Gastrocnemius medialis (tissue), 4 donors: ENCODE data around the gene GAS2L1. TPM values are rescaled to one million over a fixed set of nuclear protein-coding genes. Genes with fewer than 3 reads are reported as not detected.
A peak's percentile ranks its signal among the peaks of the same experiment; 100 is the strongest.

Source experiments
- ATAC-seq, 2 donors: fragments of 150-250 bp; one replicate each; pipeline ENCODE4 v1.9.1; 2016
- DNase-seq, 2 donors: peaks; one replicate each; pipeline ENCODE4 v3.0.0-alpha.2; 2019
- H3K27ac ChIP-seq, 4 donors: fragments of 200-600 bp; sonication (generic); 1 replicate in 1 of 4; 2 replicates in 3 of 4; pipeline ENCODE4 v1.5.1; 2016 to 2018; ENCODE audit warnings: mild to moderate bottlenecking in 2 of 4, moderate library complexity in 1 of 4
- H3K27me3 ChIP-seq, 3 donors: fragments of 200-600 bp; sonication (generic) in 2 of 3; 1 replicate in 1 of 3; 2 replicates in 2 of 3; pipeline versions ENCODE4 v1.5.1 to v1.6.0; 2016 to 2019; ENCODE audit warnings: mild to moderate bottlenecking in 1 of 3, moderate library complexity in 1 of 3
- H3K36me3 ChIP-seq, 2 donors: fragments of 200-600 bp; sonication (generic) in 1 of 2; one replicate each; pipeline ENCODE4 v1.5.1; 2017 to 2018
- H3K4me1 ChIP-seq, 2 donors: fragments of 200-600 bp; sonication (generic) in 1 of 2; one replicate each; pipeline ENCODE4 v1.5.1; 2016 to 2017; ENCODE audit warnings: mild to moderate bottlenecking in 2 of 2
- H3K4me3 ChIP-seq, 4 donors: fragments of 200-600 bp; sonication (generic) in 3 of 4; 1 replicate in 1 of 4; 2 replicates in 3 of 4; pipeline ENCODE4 v1.5.1; 2016 to 2019; ENCODE audit warnings: mild to moderate bottlenecking in 2 of 4
- H3K9me3 ChIP-seq, 3 donors: fragments of 200-600 bp; sonication (generic) in 2 of 3; 1 replicate in 1 of 3; 2 replicates in 2 of 3; pipeline ENCODE4 v1.5.1; 2016 to 2019
- CTCF ChIP-seq, 5 experiments: fragments of 450-650 bp in 3 of 5; fragments of 200-600 bp in 2 of 5; sonication (generic) in 2 of 5; IDR thresholded peaks in 4 of 5; conservative IDR thresholded peaks in 1 of 5; 1 replicate in 4 of 5; 2 replicates in 1 of 5; pipeline ENCODE4 v1.5.1; 2016 to 2019; ENCODE audit warnings: antibody characterized with exemption in 5 of 5, mild to moderate bottlenecking in 3 of 5, moderate library complexity in 3 of 5
- POLR2A ChIP-seq, 2 donors: fragments of 450-650 bp; IDR thresholded peaks; one replicate each; pipeline ENCODE4 v1.6.1; 2017; ENCODE audit warnings: antibody characterized with exemption in 2 of 2, mild to moderate bottlenecking in 2 of 2, moderate library complexity in 2 of 2
- in situ Hi-C, 4 donors: fragments of 200-750 bp; cut with MboI; loops; one replicate each; pipeline versions ENCODE4 v1.15.0 to v1.8.0; 2017; ENCODE audit warnings: low sequenced_read_pairs in 4 of 4
- intact Hi-C: fragments of 100-400 bp; cut with DNase I; formaldehyde crosslinking; loops from one replicate; pipeline ENCODE4 v1.15.1; 2023; ENCODE audit warnings: low total_unique reads
- total RNA-seq, 4 donors: library from RNA; depleted of rRNA; stranded (reverse); fragments of >200 nt; gene quantifications; one replicate each; pipeline versions ENCODE4 v1.1.0 to v1.2.3, GENCODE V29; 2016

The GAS2L1 gene
- total RNA-seq, 4 donors from 2014 or later, result 4.8 to 23.0 (median 6.6) TPM

GRCh38 chr22:29327089-29327764, 20.8 kb downstream of the GAS2L1 start:
- ATAC-seq (no peak), DNase-seq (peak in 1 of 2 donors; percentile 10)
- H3K9me3 ChIP-seq, result no peaks in the 10 kb centered on the region
- TF ChIP-seq CTCF (IDR thresholded peaks at IDR 0.05 in 4 of 5, conservative IDR thresholded peaks at IDR 0.05 in 1 of 5) (no peak), POLR2A (IDR thresholded peaks at IDR 0.05) (no peak)
- H3K27ac ChIP-seq, result no peak overlapping the region
- no peak overlapping the region for H3K4me3 ChIP-seq
- peaks cover 0 to 3% of the 10 kb centered on the region in 2 donors for H3K36me3 ChIP-seq
- H3K27me3 ChIP-seq, result no peaks in the 10 kb centered on the region
- peaks cover 38 to 41% of the 10 kb centered on the region in 2 donors for H3K4me1 ChIP-seq
- in situ Hi-C loops, result no loop called here
- intact Hi-C loops, result no loop called here

DNA sequence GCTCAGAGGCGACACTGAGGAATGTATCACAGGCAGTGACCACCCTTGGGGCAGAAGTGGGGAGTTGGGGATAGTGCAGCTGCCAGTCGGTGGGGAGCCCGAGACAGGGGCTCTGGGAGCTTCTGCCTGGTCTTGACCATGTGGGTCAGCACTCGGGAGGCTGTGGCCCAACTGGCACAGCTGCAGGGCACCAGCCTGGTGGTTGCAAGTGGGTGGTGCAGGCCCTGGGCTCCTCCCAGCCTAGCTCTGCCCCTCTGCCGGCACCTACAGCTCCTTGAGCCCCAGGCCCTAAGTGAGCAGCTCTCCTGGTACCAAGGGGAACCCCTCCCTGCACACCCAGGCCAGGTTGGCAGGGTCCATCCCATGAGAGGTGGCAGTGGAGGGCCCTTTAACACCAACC, 21.6 kb downstream of the GAS2L1 start:
- Histone ChIP-seq H3K36me3 (peaks cover 0 to 9% of the 10 kb centered on the region in 2 donors), H3K9me3 (no peaks in the 10 kb centered on the region), H3K4me1 (peaks cover 38 to 41% of the 10 kb centered on the region in 2 donors), H3K27ac (peak overlapping the region; percentile 64 to 84 (median 81)), H3K27me3 (no peaks in the 10 kb centered on the region), H3K4me3 (no peak overlapping the region)
- DNase-seq (peak in 1 of 2 donors; percentile 13), ATAC-seq (no peak)
- no peak for TF ChIP-seq POLR2A (IDR thresholded peaks at IDR 0.05)
- TF ChIP-seq CTCF (IDR thresholded peaks at IDR 0.05 in 4 of 5, conservative IDR thresholded peaks at IDR 0.05 in 1 of 5), result peak in 2 of 5 experiments; percentile 33 to 43
- intact Hi-C loops (loop anchor here (2.0 kb wide), 1 partner anchor 17 kb away; no protein-coding TSS in a partner anchor), in situ Hi-C loops (no loop called here)

- H3K27me3 ChIP-seq, result no peaks in the 10 kb centered on the region
- peak overlapping the region; percentile 74 to 84 (median 81) for H3K27ac ChIP-seq
- intact Hi-C loops (loop anchor here (1.0 to 2.0 kb wide), 2 partner anchors 16 to 23 kb away; partner anchors contain the start of gene GAS2L1), in situ Hi-C loops (no loop called here)
- ATAC-seq (peak; percentile 79 to 85), DNase-seq (peak; percentile 76 to 90)
- H3K36me3 ChIP-seq, result peaks cover 0 to 16% of the 10 kb centered on the region in 2 donors
- H3K9me3 ChIP-seq, result no peaks in the 10 kb centered on the region
- TF ChIP-seq CTCF (IDR thresholded peaks at IDR 0.05 in 4 of 5, conservative IDR thresholded peaks at IDR 0.05 in 1 of 5), result peak in 1 of 5 experiments; percentile 25
- TF ChIP-seq POLR2A (IDR thresholded peaks at IDR 0.05), result peak in 1 of 2 donors; percentile 30
- H3K4me1 ChIP-seq, result peaks cover 38 to 41% of the 10 kb centered on the region in 2 donors
- H3K4me3 ChIP-seq, result no peak overlapping the region
These were observed 22.4 kb downstream of the GAS2L1 start for GRCh38 chr22:29328566-29329500.

DNA sequence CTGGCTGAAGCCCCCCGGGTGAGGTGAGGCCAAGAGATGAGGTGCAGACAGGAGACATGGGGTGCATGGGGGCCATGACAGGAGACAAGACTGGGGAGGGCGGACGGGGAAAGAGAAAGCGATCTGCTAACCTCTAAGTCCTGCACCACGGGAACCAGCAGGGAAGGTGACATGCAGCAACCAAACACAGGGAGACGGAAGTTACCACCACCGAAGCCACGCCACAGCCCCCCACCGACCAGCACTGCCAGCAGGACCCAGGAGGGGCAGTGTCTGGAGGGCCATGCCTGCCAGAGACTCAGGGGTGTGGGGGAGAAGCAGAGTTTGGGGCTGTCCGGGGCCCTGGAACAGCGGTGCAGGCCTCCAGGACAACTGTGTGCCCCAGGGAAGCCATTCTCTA, 23.1 kb downstream of the GAS2L1 start:
- Histone ChIP-seq H3K27me3 (no peaks in the 10 kb centered on the region), H3K36me3 (peaks cover 0 to 23% of the 10 kb centered on the region in 2 donors), H3K4me3 (no peak overlapping the region), H3K4me1 (peaks cover 38 to 41% of the 10 kb centered on the region in 2 donors), H3K27ac (peak overlapping the region; percentile 74 to 84 (median 81)), H3K9me3 (no peaks in the 10 kb centered on the region)
- TF ChIP-seq POLR2A (IDR thresholded peaks at IDR 0.05) (no peak), CTCF (IDR thresholded peaks at IDR 0.05 in 4 of 5, conservative IDR thresholded peaks at IDR 0.05 in 1 of 5) (peak in 1 of 5 experiments; percentile 11)
- ATAC-seq (peak; percentile 5 to 18), DNase-seq (peak in 1 of 2 donors; percentile 29)
- intact Hi-C loops (loop anchor here (1.0 to 2.0 kb wide), 2 partner anchors 15 to 23 kb away; partner anchors contain the start of gene GAS2L1), in situ Hi-C loops (no loop called here)
